ENCODE results near the gene PACS1. TPM values are rescaled to one million over a fixed set of nuclear protein-coding genes. Genes with fewer than 3 reads are reported as not detected.

PACS1 gene
- total RNA-seq, 2 experiments from 2014 or later, result 76.3 to 78.3 TPM

DNA sequence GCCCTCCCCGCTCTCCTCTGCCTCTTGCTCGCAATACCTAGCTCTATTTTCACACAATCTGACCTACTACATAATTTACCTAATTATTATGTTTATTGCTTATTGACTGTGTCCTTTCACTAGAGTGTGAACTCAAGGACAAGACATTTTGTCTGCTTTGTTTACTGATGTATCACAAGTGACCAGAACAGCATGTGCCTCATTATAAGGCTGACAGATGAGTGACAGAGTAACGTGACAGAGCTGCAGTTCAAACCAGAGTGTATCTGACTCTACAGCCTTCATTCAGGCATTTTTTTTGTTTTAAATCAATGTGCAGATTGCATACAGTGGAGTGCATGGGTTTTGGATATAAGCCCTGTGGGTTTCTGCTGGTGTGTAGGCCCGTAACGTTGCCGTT lies 116.4 kb downstream of the PACS1 start:
- POLR2A ChIA-PET, result interaction anchor here (0.6 to 0.8 kb wide), 2 partner anchors 22 to 327 kb away, joined by 3 read pairs; no protein-coding TSS in a partner anchor
- Mint-ChIP-seq H3K4me1 (ENCODE audit: low read depth) (peaks cover 46% of the 10 kb centered on the region), H3K4me3 (no peak overlapping the region), H3K36me3 (ENCODE audit: low read depth) (peaks cover 18% of the 10 kb centered on the region), H3K27me3 (no peaks in the 10 kb centered on the region), H3K9me3 (no peaks in the 10 kb centered on the region), H3K27ac (no peak overlapping the region)
- CTCF ChIA-PET, result interaction anchor here (0.8 to 1.5 kb wide), 4 partner anchors 9 to 200 kb away, joined by 3 to 6 read pairs (median 4); no protein-coding TSS in a partner anchor
- TF ChIP-seq, protein P1, sequence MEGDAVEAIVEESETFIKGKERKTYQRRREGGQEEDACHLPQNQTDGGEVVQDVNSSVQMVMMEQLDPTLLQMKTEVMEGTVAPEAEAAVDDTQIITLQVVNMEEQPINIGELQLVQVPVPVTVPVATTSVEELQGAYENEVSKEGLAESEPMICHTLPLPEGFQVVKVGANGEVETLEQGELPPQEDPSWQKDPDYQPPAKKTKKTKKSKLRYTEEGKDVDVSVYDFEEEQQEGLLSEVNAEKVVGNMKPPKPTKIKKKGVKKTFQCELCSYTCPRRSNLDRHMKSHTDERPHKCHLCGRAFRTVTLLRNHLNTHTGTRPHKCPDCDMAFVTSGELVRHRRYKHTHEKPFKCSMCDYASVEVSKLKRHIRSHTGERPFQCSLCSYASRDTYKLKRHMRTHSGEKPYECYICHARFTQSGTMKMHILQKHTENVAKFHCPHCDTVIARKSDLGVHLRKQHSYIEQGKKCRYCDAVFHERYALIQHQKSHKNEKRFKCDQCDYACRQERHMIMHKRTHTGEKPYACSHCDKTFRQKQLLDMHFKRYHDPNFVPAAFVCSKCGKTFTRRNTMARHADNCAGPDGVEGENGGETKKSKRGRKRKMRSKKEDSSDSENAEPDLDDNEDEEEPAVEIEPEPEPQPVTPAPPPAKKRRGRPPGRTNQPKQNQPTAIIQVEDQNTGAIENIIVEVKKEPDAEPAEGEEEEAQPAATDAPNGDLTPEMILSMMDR (IDR thresholded peaks at IDR 0.05), result no peak
- no peak for DNase-seq
- ATAC-seq, result no peak
- intact Hi-C loops (cut with micrococcal nuclease), result no loop called here

DNA sequence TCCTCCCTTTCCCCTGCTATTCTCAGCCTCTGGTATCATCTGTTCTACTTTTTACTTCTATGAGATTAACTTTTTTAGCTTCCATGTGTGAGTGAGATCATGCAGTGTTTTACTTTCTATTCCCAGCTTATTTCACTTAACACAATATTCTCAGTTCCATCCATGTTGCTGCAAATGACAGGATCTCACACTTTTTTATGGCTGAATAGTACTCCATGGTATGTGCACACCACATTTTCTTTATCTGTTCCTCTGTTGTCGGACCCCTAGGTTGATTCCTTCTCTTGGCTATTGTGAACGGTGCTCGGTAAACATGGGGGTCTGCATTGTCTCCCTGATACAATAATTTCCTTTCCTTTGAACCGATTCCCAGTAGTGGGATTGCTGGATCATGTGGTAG lies 117.4 kb downstream of the PACS1 start:
- Mint-ChIP-seq H3K27me3 (no peaks in the 10 kb centered on the region), H3K4me1 (ENCODE audit: low read depth) (peaks cover 38% of the 10 kb centered on the region), H3K4me3 (no peak overlapping the region), H3K36me3 (ENCODE audit: low read depth) (peaks cover 18% of the 10 kb centered on the region), H3K9me3 (no peaks in the 10 kb centered on the region), H3K27ac (no peak overlapping the region)
- POLR2A ChIA-PET, result interaction anchor here (0.6 kb wide), 1 partner anchor 135 kb away, joined by 3 read pairs; the partner anchor contains the start of gene SF3B2
- no peak for ATAC-seq
- CTCF ChIA-PET, result interaction anchor here (1.1 to 1.5 kb wide), 2 partner anchors 8 to 199 kb away, joined by 3 to 5 read pairs; no protein-coding TSS in a partner anchor
- intact Hi-C loops (cut with micrococcal nuclease), result no loop called here
- TF ChIP-seq, protein P1 (IDR thresholded peaks at IDR 0.05), result no peak
- DNase-seq, result no peak

DNA sequence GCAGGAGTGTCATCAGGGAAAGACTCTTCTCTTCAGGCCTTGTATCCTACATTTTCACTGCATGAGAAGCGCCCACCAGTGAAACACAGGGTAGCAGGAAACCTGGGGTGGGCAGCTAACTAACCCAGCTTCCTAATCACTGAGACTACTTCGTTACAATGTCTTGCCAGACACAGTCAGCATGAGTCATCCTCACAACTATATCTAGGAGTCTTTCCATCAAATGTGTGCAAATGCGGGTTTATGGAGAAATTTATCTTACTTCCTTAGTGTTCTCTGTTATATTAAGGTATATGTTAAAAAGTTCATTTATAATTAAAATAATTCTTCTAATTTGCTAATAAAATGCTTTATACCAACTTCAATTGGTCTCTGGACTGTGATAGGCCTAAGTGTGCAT lies 118.5 kb downstream of the PACS1 start:
- no peaks in the 10 kb centered on the region for H3K9me3 Mint-ChIP-seq
- peaks cover 34% of the 10 kb centered on the region for H3K4me1 Mint-ChIP-seq (ENCODE audit: low read depth)
- TF ChIP-seq, protein P1 (IDR thresholded peaks at IDR 0.05), result no peak
- ATAC-seq, result peak; percentile 30
- peak overlapping the region; percentile 51 for H3K27ac Mint-ChIP-seq
- H3K4me3 Mint-ChIP-seq, result no peak overlapping the region
- H3K27me3 Mint-ChIP-seq, result no peaks in the 10 kb centered on the region
- peaks cover 18% of the 10 kb centered on the region for H3K36me3 Mint-ChIP-seq (ENCODE audit: low read depth)
- CTCF ChIA-PET, result no interaction called here
- intact Hi-C loops (cut with micrococcal nuclease), result no loop called here
- POLR2A ChIA-PET, result no interaction called here
- DNase-seq, result peak; percentile 7

DNA sequence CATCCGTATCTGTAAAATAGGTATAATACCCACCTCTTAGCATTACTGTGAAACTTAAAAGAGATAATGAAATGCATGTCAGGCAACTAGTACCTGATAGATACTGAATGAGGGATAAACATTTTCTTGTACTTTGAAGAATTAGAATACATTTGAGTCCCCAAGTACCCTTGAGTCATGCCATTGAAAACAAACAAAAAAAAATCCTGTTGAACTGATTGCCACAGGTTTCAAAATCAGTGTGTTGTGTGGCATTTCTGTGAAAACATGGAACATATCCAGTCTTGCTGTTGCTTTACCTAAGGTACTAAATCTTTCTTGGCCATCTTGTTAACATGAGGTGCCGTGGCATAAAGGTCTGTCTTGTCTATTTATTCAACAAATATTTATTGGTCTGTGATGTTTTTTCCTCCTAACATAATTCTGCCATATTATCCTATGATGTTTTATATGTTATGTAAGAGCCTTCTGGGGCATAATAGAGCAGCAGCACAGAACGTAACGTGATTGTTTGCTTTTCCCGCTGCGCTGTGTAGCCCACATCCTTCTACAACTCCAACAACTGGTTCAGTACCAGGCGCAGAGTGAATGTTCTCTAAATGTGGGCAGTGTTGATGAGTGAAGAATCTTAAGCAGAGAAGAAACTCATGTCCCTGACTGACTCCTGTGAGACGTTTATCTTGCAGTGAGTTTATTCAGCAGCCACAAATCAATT lies 119.1 kb downstream of the PACS1 start:
- peaks cover 29% of the 10 kb centered on the region for H3K4me1 Mint-ChIP-seq (ENCODE audit: low read depth)
- CTCF ChIA-PET, result no interaction called here

DNA sequence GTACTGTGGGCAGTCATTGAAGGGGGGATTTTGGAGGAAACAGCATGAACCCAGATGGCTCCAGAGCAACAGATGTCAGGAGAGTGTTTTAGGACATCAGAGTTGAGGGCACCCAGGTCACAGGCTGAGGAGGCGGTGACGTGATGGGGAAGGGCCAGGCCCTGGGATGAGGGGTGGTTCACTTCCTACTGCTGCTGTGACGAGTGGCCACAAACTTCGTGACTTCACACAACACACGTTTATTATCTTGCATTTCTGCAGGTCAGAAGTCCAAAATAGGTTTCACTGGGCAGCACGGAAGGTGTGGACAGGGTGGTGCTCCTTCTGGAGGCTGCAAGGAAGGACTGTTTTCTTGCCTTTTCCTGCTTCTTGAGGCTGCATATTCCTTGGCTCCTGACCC lies 120.7 kb downstream of the PACS1 start:
- peaks cover 25% of the 10 kb centered on the region for H3K36me3 Mint-ChIP-seq (ENCODE audit: low read depth)
- no peak for DNase-seq
- intact Hi-C loops (cut with micrococcal nuclease), result no loop called here
- TF ChIP-seq, protein P1 (IDR thresholded peaks at IDR 0.05), result no peak
- ChIA-PET POLR2A (interaction anchor here (1.0 kb wide), 1 partner anchor 55 kb away, joined by 3 read pairs; no protein-coding TSS in a partner anchor), CTCF (no interaction called here)
- no peak for ATAC-seq
- H3K4me3 Mint-ChIP-seq, result no peak overlapping the region
- H3K9me3 Mint-ChIP-seq, result no peaks in the 10 kb centered on the region
- peaks cover 19% of the 10 kb centered on the region for H3K4me1 Mint-ChIP-seq (ENCODE audit: low read depth)
- H3K27me3 Mint-ChIP-seq, result no peaks in the 10 kb centered on the region
- H3K27ac Mint-ChIP-seq, result no peak overlapping the region

More for the DNA sequence above, 119.1 kb downstream of the PACS1 start:
- H3K4me3 Mint-ChIP-seq, result no peak overlapping the region
- no peaks in the 10 kb centered on the region for H3K9me3 Mint-ChIP-seq
- H3K27ac Mint-ChIP-seq, result no peak overlapping the region
- intact Hi-C loops (cut with micrococcal nuclease), result no loop called here
- POLR2A ChIA-PET, result no interaction called here
- ATAC-seq (no peak), DNase-seq (no peak)
- peaks cover 18% of the 10 kb centered on the region for H3K36me3 Mint-ChIP-seq (ENCODE audit: low read depth)
- no peaks in the 10 kb centered on the region for H3K27me3 Mint-ChIP-seq
- TF ChIP-seq, protein P1 (IDR thresholded peaks at IDR 0.05), result no peak

Measured in activated CD8-positive, alpha-beta T cell treated with anti-CD3 and anti-CD28 coated beads for 36 hours (primary cell).